GM06990 (cell line): ENCODE data around the gene PATL2.
"Not testable (repeated sequence)": the region's sequence is repeated elsewhere in the genome, so short reads cannot be mapped to it uniquely, and the experiment has no call there.

Experiments used
- DNase-seq: peaks from one replicate; pipeline ENCODE4 v3.0.0-alpha.2; 2011; ENCODE audit not compliant: insufficient read length; ENCODE audit errors: extremely low read depth
- H3K27me3 ChIP-seq: replicated peaks from 2 replicates; pipeline ENCODE4 v1.6.0; 2011; ENCODE audit warnings: low read length; ENCODE audit not compliant: control insufficient read depth, insufficient read depth
- H3K36me3 ChIP-seq: 2 replicates; pipeline ENCODE4 v1.5.1; 2011; ENCODE audit warnings: low read length; ENCODE audit not compliant: control insufficient read depth, insufficient read depth
- H3K4me3 ChIP-seq: replicated peaks from 2 replicates; pipeline ENCODE4 v1.5.1; 2011; ENCODE audit warnings: low read depth, mild to moderate bottlenecking, control low read depth, low read length
- CTCF ChIP-seq: IDR thresholded peaks from 2 replicates; pipeline ENCODE4 v1.5.1; 2011; ENCODE audit warnings: low read length, control low read depth, mild to moderate bottlenecking, inconsistent platforms; ENCODE audit not compliant: insufficient read depth, poor library complexity, severe bottlenecking

Gene PATL2

GRCh38 chr15:44711096-44711742 lies at the start of gene PATL2, which contains the start of gene B2M:
Gene PATL2 (minus strand): TSS chr15:44711323. CDS start chr15:44676490, 34,833 bp downstream.
Gene B2M (plus strand): TSS chr15:44711517. CDS start chr15:44711547, 30 bp downstream.
- no peak for TF ChIP-seq CTCF
- H3K36me3 ChIP-seq: peaks cover 18% of the 10 kb centered on the region
- DNase-seq: peak; percentile 95
- peak within 1 kb of the TSS; percentile 99 for H3K4me3 ChIP-seq
- H3K27me3 ChIP-seq: no peaks in the 10 kb centered on the region

- no peak for TF ChIP-seq CTCF
- DNase-seq: no peak
- Histone ChIP-seq H3K27me3 (no peaks in the 10 kb centered on the region), H3K4me3 (no peak overlapping the region), H3K36me3 (no peaks in the 10 kb centered on the region; the same call in 1 of the 2 replicates)
These were observed 42.2 kb upstream of the PATL2 start for GRCh38 chr15:44753345-44753744.

- H3K36me3 ChIP-seq, DNase-seq, H3K4me3 ChIP-seq, H3K27me3 ChIP-seq: not testable (repeated sequence)
These were observed 32.3 kb upstream of the PATL2 start for GRCh38 chr15:44743454-44743853.

GRCh38 chr15:44739222-44739847 lies 28.2 kb upstream of the PATL2 start:
- not testable (repeated sequence) for DNase-seq, H3K36me3 ChIP-seq, H3K4me3 ChIP-seq, H3K27me3 ChIP-seq

GRCh38 chr15:44738340-44738984 lies 27.3 kb upstream of the PATL2 start:
- Histone ChIP-seq H3K4me3 (peak overlapping the region; percentile 38), H3K36me3 (no peaks in the 10 kb centered on the region), H3K27me3 (no peaks in the 10 kb centered on the region)
- peak; percentile 66 for TF ChIP-seq CTCF
- no peak for DNase-seq

- Histone ChIP-seq H3K36me3 (peaks cover 5% of the 10 kb centered on the region), H3K27me3 (no peaks in the 10 kb centered on the region), H3K4me3 (peak within 1 kb of the TSS; percentile 65)
- no peak for TF ChIP-seq CTCF
- no peak for DNase-seq
These were observed 25.1 kb upstream of the PATL2 start, which contains the start of gene TRIM69 for GRCh38 chr15:44736181-44736765. Gene TRIM69 (plus strand): TSS chr15:44736528. CDS start chr15:44736705, 177 bp downstream.
